ENCODE data around the gene SSBP3. TPM values are rescaled to one million over a fixed set of nuclear protein-coding genes. Genes with fewer than 3 reads are reported as not detected.

SSBP3 gene
- total and polyA plus RNA-seq, 4 donors = 7.7 to 24.7 (median 17.3) TPM

DNA sequence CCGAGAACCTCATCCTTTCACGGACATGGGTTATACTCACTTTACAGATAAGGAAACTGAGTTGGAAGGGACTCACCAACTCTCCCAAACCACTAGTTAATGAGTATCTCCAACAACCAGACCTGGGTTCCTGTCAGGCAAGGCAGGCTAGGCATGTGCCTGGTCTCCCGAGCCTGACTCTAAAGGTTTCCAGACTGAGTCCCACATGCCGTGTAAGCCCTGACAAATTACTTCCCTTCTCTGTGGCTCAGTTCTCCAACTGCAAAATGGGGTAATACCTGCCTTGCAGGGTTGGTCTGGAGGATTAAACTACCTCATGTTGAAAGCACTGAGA is 34.3 kb downstream of the SSBP3 start:
- TF ChIP-seq, protein P1, sequence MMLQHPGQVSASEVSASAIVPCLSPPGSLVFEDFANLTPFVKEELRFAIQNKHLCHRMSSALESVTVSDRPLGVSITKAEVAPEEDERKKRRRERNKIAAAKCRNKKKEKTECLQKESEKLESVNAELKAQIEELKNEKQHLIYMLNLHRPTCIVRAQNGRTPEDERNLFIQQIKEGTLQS (IDR thresholded peaks at IDR 0.05) = no peak
- TF ChIP-seq, protein P2, sequence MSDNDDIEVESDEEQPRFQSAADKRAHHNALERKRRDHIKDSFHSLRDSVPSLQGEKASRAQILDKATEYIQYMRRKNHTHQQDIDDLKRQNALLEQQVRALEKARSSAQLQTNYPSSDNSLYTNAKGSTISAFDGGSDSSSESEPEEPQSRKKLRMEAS (IDR thresholded peaks at IDR 0.05) = peak; percentile 69
- TF ChIP-seq, protein P3, sequence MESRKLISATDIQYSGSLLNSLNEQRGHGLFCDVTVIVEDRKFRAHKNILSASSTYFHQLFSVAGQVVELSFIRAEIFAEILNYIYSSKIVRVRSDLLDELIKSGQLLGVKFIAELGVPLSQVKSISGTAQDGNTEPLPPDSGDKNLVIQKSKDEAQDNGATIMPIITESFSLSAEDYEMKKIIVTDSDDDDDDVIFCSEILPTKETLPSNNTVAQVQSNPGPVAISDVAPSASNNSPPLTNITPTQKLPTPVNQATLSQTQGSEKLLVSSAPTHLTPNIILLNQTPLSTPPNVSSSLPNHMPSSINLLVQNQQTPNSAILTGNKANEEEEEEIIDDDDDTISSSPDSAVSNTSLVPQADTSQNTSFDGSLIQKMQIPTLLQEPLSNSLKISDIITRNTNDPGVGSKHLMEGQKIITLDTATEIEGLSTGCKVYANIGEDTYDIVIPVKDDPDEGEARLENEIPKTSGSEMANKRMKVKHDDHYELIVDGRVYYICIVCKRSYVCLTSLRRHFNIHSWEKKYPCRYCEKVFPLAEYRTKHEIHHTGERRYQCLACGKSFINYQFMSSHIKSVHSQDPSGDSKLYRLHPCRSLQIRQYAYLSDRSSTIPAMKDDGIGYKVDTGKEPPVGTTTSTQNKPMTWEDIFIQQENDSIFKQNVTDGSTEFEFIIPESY (IDR thresholded peaks at IDR 0.05) = no peak
- no peak for TF ChIP-seq EGR1 (IDR thresholded peaks at IDR 0.05; ENCODE audit: low read depth in 2 of 2)
- no peak for TF ChIP-seq FOXA1 (IDR thresholded peaks at IDR 0.05)
- TF ChIP-seq, protein P4, sequence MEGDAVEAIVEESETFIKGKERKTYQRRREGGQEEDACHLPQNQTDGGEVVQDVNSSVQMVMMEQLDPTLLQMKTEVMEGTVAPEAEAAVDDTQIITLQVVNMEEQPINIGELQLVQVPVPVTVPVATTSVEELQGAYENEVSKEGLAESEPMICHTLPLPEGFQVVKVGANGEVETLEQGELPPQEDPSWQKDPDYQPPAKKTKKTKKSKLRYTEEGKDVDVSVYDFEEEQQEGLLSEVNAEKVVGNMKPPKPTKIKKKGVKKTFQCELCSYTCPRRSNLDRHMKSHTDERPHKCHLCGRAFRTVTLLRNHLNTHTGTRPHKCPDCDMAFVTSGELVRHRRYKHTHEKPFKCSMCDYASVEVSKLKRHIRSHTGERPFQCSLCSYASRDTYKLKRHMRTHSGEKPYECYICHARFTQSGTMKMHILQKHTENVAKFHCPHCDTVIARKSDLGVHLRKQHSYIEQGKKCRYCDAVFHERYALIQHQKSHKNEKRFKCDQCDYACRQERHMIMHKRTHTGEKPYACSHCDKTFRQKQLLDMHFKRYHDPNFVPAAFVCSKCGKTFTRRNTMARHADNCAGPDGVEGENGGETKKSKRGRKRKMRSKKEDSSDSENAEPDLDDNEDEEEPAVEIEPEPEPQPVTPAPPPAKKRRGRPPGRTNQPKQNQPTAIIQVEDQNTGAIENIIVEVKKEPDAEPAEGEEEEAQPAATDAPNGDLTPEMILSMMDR (IDR thresholded peaks at IDR 0.05; ENCODE audit: low read depth, low read length, missing input control) = no peak
- TF ChIP-seq FOXA2 (IDR thresholded peaks at IDR 0.05) = no peak
- no peak for TF ChIP-seq RAD21 (IDR thresholded peaks at IDR 0.05)
- no peak for TF ChIP-seq HNF4G (IDR thresholded peaks at IDR 0.05)
- no peak for TF ChIP-seq SP1 (IDR thresholded peaks at IDR 0.05)
- peak in 1 of 2 donors; percentile 41 for TF ChIP-seq HNF4A (conservative IDR thresholded peaks at IDR 0.05)
- TF ChIP-seq, protein P5, sequence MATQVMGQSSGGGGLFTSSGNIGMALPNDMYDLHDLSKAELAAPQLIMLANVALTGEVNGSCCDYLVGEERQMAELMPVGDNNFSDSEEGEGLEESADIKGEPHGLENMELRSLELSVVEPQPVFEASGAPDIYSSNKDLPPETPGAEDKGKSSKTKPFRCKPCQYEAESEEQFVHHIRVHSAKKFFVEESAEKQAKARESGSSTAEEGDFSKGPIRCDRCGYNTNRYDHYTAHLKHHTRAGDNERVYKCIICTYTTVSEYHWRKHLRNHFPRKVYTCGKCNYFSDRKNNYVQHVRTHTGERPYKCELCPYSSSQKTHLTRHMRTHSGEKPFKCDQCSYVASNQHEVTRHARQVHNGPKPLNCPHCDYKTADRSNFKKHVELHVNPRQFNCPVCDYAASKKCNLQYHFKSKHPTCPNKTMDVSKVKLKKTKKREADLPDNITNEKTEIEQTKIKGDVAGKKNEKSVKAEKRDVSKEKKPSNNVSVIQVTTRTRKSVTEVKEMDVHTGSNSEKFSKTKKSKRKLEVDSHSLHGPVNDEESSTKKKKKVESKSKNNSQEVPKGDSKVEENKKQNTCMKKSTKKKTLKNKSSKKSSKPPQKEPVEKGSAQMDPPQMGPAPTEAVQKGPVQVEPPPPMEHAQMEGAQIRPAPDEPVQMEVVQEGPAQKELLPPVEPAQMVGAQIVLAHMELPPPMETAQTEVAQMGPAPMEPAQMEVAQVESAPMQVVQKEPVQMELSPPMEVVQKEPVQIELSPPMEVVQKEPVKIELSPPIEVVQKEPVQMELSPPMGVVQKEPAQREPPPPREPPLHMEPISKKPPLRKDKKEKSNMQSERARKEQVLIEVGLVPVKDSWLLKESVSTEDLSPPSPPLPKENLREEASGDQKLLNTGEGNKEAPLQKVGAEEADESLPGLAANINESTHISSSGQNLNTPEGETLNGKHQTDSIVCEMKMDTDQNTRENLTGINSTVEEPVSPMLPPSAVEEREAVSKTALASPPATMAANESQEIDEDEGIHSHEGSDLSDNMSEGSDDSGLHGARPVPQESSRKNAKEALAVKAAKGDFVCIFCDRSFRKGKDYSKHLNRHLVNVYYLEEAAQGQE (IDR thresholded peaks at IDR 0.05) = no peak
- TF ChIP-seq JUND (IDR thresholded peaks at IDR 0.05) = no peak
- no peak for TF ChIP-seq GABPA (IDR thresholded peaks at IDR 0.05 in 1 of 2, conservative IDR thresholded peaks at IDR 0.05 in 1 of 2)
- no peak for TF ChIP-seq NR2F2 (IDR thresholded peaks at IDR 0.05)
- peak; percentile 40 for TF ChIP-seq YY1 (IDR thresholded peaks at IDR 0.05)
- TF ChIP-seq RXRA (IDR thresholded peaks at IDR 0.05) = peak in 1 of 2 donors; percentile 46
- no peak for TF ChIP-seq TAF1 (conservative IDR thresholded peaks at IDR 0.05)
- H3K9ac ChIP-seq (ENCODE audit: low read depth in 1 of 2, low read length in 2 of 2) = no peak overlapping the region
- no peaks in the 10 kb centered on the region for H3K27me3 ChIP-seq (ENCODE audit: control insufficient read depth in 4 of 4, insufficient read depth in 4 of 4, low read length in 3 of 4)
- H3K36me3 ChIP-seq (ENCODE audit: control insufficient read depth in 4 of 4, insufficient read depth in 3 of 4, low read depth in 1 of 4, low read length in 3 of 4) = no peaks in the 10 kb centered on the region
- H3K27ac ChIP-seq (ENCODE audit: low read depth in 1 of 2, low read length in 2 of 2) = no peak overlapping the region
- no peak for DNase-seq (ENCODE audit: low spot score)
- no peaks in the 10 kb centered on the region for H3K9me3 ChIP-seq (ENCODE audit: control insufficient read depth in 4 of 4, low read length in 3 of 4)
- WGBS = 23% methylated on average over 4 of the region's 4 CpGs
- H3K4me3 ChIP-seq (ENCODE audit: low read depth in 1 of 3, low read length in 3 of 3) = no peak overlapping the region
- H3K4me1 ChIP-seq (ENCODE audit: control insufficient read depth in 4 of 4, insufficient read depth in 4 of 4, low read length in 3 of 4) = peaks cover 14 to 42% (median 23%) of the 10 kb centered on the region in 4 donors

Data from liver (tissue), 9 donors.